T47D (cell line): ENCODE data around the gene SLC6A6.
"Not testable (repeated sequence)": the region's sequence is repeated elsewhere in the genome, so short reads cannot be mapped to it uniquely, and the experiment has no call there.

Experiments
- DNase-seq, 2 experiments: peaks; one replicate each; pipeline versions ENCODE4 v3.0.0 to v3.0.0-alpha.2; 2011 to 2012; ENCODE audit warnings: low read depth in 1 of 2, low spot score in 1 of 2
- JUND ChIP-seq: IDR thresholded peaks from 2 replicates; pipeline ENCODE4 v1.6.1; 2012; ENCODE audit warnings: low read depth
- in situ Hi-C: cut with HindIII; loops from 2 replicates; pipeline ENCODE4 v1.10.0; 2016; ENCODE audit warnings: low sequenced_read_pairs, low pct_unique_long_range_greater_than_20kb

The SLC6A6 gene

DNA sequence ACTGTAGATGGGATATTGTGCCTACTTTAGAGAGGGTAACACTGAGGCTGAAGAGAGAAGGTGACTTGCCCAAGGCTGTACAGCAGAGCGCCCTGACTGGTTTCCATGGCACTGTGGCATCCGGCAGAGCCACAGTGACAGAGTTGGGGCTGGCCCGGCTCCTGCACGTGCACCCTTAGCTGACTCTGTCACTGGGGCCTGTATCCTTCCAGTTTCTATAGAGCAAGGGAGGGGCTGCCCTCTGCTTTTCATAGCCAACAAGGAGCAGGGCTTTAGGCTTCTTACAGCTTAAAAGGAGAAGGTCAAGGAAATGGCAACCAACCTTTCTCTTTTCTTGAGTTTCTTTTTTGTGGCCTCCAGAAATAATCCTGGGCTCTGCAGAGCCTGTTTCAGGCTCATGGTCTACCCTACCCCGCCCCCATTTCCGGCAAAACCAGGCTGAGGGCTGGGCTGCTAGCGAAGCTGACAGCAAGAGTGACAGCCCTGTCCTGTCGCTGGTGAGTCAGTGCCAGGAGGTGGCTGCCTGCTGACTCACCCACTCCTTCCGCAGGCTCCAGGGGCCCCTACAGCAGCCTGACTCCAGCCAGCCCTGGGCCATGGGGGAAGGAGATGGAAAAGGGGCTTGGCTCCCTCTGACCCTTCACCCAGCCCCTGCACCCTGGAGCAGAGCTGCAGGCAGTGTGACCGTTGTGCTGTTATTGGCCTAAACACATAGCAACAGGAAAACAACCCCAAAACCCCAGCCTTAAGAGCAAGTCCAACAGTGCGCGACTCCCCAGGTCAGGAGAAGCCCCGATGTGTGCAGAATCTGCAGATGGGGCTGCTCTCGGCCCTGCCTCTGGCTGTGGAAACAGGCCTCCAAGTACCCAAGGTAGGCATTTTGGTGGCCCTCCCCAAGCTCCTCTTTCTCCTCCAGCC lies 29.8 kb downstream of the SLC6A6 start:
- no peak for TF ChIP-seq JUND
- peak; percentile 92 for DNase-seq
- in situ Hi-C loops = no loop called here

DNA sequence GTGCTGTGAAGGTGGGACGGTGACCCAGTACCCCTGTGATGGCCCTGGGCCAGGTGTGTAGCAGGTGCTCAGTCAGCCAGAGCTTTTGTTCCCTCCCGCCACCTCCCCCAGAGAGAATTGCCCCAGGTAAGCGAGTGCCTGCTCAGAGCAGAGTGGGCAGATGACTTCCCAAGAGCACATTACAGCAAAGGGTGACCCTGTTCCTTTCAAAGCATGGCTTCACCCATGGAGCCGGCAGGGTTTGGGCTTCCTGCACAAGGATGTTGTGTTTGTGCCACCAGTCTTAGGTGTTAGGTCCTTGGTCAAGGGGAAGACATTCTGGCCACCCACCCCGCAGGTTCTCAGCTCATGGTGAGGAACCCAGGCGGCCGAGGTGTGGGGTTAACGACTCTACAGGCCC lies 30.7 kb downstream of the SLC6A6 start:
- no peak for DNase-seq
- in situ Hi-C loops = no loop called here
- TF ChIP-seq JUND = no peak

DNA sequence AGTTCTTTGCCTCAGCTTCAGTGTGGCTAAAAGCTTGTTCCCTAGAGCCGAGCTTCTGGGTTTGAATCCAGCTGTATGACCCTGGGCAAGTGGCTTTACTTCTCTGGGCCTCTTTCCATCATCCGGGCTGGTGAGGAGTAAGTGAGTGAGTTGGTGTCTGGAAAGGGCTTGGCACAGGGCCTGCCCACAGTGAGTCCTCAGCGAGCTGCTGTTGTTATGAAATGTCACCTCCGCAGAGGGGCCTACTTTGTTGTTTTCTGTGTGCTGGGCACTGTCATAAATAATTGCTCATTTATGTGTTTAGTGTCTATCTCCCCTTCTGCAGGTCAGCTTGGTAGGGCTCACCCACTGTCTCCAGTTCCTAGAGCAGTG lies 31.7 kb downstream of the SLC6A6 start:
- TF ChIP-seq JUND = no peak
- in situ Hi-C loops = no loop called here
- no peak for DNase-seq

DNA sequence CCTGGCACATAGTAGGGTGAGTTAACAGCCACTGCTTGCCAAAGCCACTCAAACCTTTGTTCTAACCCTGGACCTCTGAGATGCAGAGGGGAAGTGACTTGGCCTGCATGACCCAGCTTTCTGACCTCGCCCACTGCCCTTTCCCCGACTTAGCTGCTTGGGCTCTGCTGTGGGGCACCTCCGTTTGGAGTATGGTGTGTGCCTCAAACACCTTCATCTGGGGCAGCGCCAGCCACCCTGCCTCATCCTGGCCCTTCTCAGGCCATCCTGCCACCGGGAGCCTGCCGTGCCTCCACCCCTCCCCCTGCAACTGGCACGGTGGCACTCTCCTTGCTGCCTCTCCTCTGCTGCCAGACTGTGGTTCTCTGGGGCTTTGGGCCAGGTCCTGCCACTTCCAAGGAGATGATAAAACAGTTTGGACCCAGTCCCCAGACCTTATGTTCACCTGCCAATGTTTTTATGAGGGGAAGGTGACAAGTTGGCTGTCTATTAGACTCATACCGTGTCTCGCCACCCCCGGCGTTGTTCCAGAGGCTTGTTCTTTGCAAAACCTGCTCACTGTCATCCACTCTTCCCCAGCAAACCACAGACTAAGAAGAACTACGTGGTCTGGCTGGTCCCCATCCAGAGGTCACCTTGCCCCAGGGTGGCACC lies 32.2 kb downstream of the SLC6A6 start:
- TF ChIP-seq JUND = no peak
- peak in 1 of 2 experiments; percentile 57 for DNase-seq
- in situ Hi-C loops = no loop called here

DNA sequence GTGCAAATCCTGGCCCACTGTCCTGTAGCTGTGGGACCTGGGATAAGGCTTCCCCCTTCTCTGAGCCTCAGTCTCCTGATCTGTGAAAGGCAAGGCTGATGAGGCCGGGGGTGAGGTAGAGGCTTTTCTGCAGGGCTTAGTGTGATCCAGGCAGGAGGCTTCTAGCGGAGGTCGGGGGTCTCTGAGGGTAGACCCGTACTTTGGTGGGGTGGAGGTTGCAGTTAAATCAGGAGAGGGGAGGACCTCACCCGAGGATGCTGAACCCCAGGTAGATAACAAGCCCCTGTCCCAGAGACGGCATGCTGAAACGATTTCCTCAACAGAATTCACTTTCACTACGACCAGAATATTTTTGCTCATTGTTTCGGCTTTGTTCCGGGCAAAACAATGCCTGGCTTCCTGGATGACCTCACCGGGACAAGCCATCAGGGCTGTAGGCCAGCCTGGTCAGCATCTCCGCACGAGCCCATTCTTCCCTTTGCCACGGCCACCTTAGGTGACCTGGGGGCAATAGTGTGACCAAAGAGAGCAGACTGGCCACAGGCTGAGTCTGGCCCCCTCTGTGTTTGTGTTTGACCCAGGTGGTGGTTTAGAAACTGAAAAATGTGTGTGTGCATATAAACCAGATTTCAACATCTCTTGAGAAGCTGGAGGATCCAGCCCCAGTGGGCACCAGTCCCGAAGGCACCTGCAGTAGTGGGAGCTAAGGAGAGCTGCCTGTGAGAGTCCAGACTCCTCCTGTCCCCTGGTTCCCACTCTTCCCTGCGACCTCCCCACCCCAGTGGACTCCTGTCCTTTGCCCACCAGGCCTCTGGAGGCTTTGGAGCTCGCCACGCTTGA lies 33.0 kb downstream of the SLC6A6 start:
- in situ Hi-C loops = no loop called here
- no peak for DNase-seq

DNA sequence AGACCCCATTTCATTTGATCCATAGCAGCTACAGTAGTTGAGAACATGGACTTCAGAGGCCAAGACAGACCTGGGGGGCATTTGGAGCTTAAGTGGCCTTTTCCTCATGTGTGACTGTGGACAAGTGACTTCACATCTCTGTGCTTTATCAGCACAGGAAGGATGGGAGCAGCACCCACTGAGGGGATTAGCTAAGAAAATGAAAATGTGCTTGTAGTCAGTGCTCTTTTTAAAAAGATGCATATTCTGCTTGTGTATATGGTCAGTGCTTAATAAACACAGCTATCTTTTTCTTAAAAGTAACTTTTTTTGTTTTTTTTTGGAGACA lies 34.5 kb downstream of the SLC6A6 start:
- in situ Hi-C loops = no loop called here
- DNase-seq = no peak
- TF ChIP-seq JUND = no peak

More for the DNA sequence above, 33.0 kb downstream of the SLC6A6 start:
- TF ChIP-seq JUND = no peak

DNA sequence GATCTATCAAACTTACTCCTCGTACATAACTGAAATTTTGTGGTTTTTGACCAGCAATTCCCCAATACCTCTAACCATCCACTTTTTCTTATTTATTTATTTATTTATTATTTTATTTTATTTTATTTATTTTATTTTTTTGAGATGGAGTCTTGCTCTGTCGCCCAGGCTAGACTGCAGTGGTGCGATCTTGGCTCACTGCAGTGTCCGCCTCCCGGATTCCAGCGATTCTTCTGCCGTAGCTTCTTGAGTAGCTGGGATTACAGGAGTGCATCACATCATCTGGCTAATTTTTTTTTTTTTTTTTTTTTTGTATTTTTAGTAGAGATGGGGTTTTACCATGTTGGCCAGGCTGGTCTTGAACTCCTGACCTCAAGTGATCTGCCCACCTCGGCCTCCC lies 35.3 kb downstream of the SLC6A6 start:
- in situ Hi-C loops, DNase-seq: not testable (repeated sequence)

DNA sequence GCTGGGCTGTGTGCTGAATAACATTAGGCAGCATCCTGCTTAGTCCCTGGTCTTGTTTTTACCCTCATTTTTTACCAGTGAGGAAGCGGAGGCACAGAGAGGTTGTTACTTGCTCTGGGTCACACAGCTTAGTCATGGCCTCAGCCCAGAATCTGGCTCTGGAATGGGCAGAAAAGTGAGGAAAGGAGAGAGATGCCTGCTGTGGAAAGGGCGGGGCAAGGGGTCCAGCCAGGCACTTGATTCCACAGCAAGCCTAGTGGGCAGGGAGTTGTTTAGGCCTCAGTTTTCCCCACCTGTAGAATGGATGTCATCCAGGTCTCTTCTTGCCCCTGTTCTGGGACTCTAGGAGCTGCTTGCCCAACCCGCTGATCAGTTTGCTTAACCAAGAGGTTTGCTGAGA lies 35.9 kb downstream of the SLC6A6 start:
- in situ Hi-C loops = no loop called here
- no peak for TF ChIP-seq JUND
- no peak for DNase-seq

DNA sequence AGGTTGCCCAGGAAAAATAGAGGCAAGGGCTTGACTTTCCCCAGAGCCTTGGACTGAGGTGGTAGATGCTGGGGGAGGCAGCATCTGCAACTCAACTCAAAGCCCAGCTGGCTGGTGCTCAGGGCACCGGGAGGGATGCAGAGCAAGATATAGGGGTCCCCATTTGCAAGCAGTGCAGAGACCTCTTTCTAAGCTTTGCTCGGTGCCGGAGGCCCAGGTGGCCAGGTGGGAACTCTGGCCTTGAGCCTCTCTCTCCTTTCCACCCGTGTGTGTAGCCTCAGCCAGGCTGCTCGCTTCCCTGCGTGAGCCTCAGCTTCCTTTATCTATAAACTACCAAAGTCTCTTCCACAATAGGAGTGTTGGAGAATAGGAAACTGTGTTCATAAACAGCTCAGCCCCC lies 36.5 kb downstream of the SLC6A6 start:
- no peak for TF ChIP-seq JUND
- DNase-seq = no peak
- in situ Hi-C loops = no loop called here

DNA sequence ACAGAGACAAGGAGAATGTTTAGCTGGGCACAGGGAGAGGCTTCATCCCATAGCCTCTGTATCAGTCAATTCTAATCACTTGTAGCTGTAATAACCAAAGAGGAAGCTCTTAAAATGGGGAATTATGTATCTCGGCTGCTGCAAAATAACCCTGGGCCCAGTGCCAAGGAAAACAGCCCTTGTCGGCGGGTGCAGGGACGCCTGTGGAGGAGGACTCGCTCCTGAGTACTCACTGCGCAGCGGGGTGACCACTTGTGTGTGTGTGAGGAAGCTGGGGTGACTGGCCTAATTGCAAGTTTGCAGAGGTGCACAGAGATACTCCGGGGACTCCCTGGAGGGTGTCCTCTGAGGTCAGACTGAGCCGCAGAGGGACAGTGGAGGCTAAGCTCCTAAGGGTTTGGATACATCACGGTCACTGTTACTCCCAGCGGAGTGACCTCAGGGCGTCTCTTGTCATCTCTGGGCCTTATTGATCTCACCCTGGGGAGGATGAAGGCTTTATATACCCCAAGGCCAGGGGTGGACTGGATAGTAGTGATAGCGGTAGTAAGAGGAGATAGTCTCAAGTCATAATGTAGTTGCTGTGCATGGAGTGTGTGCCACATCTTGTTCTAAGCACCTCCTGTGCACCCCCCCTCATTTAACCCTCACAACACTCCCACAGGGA lies 37.2 kb downstream of the SLC6A6 start:
- in situ Hi-C loops = no loop called here
- no peak for DNase-seq
- no peak for TF ChIP-seq JUND

DNA sequence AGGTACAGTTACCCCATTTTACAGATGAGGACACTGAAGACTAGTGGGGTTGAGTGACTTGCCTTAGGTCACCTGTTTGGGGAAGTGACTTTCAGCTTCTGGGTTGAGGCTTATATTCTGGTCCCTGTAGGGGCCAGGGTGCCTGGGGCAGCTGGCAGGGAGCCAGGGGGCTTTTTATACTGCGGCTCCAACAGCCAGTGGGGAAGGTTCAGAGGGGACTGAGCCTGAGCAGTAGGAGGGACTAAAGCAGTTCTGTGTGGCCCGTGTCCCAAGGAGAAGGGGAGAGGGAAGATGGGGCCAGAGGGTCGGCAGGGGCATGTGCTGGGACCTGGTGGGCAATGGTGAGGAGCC lies 37.7 kb downstream of the SLC6A6 start:
- in situ Hi-C loops = no loop called here
- DNase-seq = no peak
- TF ChIP-seq JUND = no peak

DNA sequence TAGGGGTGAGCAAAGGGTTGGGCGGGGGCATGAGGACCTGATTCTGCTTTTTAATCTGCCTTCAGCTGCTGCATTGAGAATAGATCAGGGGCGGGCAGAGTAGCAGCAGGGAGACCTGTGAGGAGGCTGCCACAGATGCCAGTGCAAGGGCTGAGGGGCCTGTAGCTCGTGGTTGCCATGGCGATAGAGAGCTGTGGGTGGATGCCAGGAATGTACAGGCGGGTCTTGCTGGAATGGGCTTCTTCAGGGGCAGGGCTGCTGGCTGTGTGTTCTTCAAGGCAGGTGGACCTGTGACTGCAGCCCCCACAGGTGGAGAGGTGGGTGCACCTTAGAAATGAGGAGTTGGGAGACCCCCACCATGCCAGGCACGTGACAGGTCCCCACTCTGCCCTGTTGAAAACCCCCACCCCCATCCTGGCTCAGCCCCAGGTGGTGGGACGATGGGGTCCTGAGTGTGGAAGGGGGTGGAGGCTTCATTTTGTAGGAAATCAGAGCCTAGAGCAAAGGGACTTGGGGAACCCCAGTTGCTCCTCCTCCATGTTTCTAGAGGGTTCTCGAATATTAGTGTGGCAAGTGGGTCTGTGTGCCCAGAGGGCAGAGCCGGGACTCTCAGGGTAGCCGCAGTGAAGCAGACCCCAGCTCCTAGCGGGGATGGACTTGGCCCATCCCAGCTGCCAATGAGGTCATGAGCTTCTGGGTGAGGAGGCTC lies 38.3 kb downstream of the SLC6A6 start:
- in situ Hi-C loops = no loop called here
- no peak for DNase-seq

More for the DNA sequence above, 38.3 kb downstream of the SLC6A6 start:
- no peak for TF ChIP-seq JUND
